NCI-H2107 (cell line): ENCODE data around the gene CCDC88C.
"Not testable (repeated sequence)": the region's sequence is repeated elsewhere in the genome, so short reads cannot be mapped to it uniquely, and the experiment has no call there.

Source experiments
- DNase-seq: peaks from one replicate; lab custom pipeline; 2025; lab: John Stamatoyannopoulos, UW

Gene CCDC88C

GRCh38 chr14:91271639-91272038 lies 146.0 kb downstream of the CCDC88C start:
- DNase-seq, result no peak

DNA sequence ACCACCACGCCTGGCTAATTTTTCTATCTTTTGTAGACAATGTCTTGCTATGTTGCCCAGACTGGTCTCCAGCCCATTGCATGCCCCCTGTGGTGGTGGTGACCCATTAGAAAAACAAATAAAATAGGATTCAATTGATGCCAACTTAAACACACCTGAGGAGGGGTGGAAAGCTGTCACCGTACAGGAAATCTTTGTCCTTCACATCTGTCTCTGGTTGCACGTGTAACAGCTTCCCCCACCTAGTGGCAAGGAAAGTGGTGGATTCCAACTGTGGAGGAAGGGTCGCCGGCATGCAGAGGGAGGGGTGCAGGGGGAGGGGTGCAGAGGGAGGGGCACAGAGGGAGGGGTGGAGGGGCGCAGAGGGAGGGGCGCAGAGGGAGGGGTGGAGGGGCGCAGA lies 147.0 kb downstream of the CCDC88C start:
- no peak for DNase-seq

DNA sequence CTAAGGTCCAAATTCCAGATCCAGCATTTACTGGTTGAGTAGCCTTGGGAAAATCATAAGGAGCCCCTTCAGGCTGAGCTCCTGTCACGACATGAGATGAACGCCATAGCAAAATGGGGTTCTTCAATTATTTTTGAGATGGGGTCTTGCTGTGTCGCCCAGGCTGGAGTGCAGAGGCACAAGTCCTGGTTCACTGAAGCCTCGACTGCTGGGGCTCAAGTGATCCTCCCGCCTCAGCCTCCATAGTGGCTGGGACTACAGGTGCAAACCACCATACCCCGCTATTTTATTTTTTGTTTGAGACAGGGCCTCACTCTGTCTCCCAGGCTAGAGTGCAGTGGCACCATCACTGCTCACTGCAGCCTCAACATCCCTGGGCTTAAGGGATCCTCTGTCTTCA lies 147.4 kb downstream of the CCDC88C start:
- DNase-seq, result no peak

GRCh38 chr14:91269076-91269991 lies 148.3 kb downstream of the CCDC88C start:
- DNase-seq, result no peak

GRCh38 chr14:91267965-91268437 lies 149.6 kb downstream of the CCDC88C start:
- DNase-seq, result no peak

DNA sequence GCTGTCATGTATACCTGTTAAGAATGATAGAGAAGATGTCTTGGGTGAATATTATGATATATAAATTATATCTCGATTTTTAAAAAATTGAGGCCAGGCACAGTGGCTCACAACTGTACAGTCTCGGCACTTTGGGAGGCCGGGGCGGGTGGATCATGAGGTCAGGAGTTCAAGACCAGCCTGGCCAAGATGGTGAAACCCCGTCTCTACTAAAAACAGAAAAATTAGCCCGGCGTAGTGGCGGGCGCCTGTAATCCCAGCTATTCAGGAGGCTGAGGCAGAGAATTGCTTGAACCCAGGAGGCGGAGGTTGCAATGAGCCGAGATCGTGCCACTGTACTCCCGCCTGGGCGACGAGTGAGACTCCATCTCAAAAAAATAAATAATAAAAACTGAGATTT lies 151.3 kb downstream of the CCDC88C start:
- DNase-seq, result not testable (repeated sequence)

- DNase-seq, result no peak
Observed at GRCh38 chr14:91265404-91265803, 152.2 kb downstream of the CCDC88C start.

GRCh38 chr14:91264151-91265150 lies 153.2 kb downstream of the CCDC88C start:
- DNase-seq, result no peak

DNA sequence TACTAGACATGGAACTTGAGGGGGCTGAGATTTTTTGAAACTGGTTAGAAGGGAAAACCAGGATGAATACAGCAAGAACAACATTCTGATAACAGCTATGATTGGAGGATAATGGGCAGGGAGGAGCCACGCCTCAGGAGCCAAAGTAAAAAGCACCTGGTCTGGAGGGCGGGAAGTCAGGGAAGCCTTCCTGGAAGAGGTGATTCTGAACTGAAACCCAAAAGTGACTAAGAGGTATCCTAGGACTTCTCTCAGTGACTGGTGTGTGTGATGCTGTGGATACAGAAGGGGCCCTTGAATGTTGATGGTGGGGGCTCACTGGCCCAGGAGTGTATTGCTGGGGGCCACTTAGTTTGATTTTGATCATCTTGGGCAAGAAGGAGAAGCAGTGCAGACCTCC lies 154.3 kb downstream of the CCDC88C start:
- DNase-seq, result no peak

DNA sequence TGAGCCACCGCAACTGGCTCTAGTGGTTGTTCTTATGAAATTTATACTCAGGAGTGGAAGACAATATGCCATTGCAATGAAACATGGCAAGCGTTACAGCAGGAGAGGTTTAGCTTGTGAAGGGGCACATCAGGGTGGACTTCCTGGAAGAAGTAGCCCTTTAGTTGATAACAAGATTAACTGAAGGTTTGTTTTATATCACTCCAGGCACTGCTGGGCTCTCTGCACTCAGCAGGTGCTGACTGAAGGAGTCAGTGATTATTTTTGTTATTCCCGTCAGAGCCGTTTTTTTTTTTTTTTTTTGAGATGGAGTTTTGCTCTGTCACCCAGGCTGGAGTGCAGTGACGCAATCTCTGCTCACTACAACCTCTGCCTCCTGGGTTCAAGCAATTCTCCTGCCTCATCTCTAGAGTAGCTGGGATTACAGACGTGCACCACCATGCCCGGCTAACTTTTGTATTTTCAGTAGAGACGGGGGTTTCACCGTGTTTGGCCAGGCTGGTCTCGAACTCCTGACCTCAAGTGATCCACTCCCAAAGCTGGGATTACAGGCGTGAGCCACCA lies 155.6 kb downstream of the CCDC88C start:
- no peak for DNase-seq

DNA sequence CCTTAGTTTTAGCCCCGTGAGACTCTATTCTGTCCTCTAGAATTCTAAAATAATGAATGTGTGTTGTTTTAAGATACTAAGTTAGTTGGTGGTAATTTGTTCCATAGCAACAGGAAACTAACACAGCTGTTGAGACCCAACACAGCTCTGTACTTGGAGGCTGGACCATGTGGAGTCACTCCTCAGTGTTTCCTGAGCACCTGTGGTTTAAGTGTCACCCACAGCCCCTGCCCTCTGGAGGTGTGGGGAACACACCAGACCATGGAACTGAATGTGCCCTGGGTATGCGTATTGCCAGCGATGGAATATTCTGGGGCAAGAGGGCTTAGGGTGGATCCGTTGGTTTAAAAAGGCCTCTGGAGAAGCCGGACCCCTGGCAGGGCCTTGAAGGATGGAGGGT lies 156.5 kb downstream of the CCDC88C start:
- DNase-seq, result no peak

GRCh38 chr14:91258876-91259275 lies 158.7 kb downstream of the CCDC88C start:
- no peak for DNase-seq

GRCh38 chr14:91258011-91258618 lies 159.5 kb downstream of the CCDC88C start:
- DNase-seq, result no peak

DNA sequence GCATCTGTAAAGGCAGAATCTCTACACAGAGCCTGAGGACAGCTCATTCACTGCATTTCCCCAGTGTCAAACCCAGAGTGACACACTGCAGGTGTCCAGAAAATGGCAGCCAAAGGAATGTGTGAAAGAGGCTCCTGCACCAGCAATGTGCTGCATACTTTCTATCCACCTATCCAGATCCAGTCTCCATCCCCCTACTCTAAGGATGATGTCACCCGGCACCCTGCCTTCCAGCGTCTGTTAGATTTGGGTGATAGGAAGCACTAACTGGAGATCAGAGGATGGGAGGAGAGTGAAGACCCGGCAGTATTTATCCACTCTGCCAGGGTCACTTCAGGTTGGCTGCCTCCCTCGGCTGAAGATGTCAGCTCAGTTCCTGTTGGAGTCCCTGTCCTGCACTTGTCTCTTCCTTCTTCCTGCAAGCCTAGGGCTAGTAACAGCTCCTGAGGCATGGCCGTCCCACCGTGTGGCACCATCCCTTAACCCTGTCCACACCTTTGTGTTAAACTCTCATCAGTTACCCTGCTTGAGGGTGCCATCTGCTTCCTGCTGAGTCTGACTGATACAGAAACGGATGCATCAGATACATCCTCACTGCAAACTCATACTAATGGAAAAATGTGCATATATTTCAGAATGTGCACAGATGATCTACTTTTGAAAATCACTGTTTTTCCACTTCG lies 160.2 kb downstream of the CCDC88C start:
- DNase-seq, result no peak

DNA sequence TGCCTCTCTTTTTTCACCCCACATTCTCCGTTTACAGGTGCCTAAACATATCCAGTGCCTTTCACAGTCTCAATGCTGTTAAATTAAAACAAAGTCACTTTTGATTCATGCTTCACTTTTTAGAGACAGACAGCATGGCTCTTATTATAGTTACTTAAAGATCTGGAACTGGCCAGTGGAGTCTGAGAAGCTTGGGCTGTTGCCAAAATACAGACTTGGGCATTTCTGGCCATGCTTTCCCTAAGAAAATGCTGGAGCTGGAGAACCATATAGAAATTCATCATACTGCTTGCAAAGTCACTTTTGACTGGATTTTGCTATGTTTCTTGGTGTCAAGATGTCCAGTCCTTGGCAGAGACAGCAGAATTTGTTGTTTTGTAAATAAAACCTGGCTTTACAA lies 161.0 kb downstream of the CCDC88C start:
- DNase-seq, result no peak

GRCh38 chr14:91255026-91255695 lies 162.5 kb downstream of the CCDC88C start:
- no peak for DNase-seq

DNA sequence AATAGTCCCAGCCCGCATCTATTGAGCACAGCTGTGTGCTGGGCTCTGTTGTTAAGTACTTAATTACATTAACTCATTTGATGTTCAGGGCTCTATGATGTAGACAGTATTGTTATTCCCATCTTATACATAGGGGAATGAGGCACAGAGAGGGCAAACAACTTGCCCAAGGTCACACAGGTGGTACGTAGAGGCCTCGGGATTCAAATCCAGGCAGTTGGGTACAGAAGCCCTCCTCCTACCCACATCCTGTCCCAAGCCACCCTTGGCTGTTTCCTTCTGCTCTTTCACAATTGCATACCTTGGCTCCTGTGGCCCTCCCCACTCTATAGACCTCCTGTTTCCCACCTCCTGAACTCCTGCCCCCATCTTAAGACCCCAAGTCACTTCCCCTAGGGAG lies 163.2 kb downstream of the CCDC88C start:
- no peak for DNase-seq

- no peak for DNase-seq
Observed at GRCh38 chr14:91253795-91254323, 163.8 kb downstream of the CCDC88C start.

GRCh38 chr14:91252871-91253794 lies 164.5 kb downstream of the CCDC88C start:
- DNase-seq, result no peak
